NCI-H128 (cell line): ENCODE results near the gene SNCA.

Experiments used
- DNase-seq: peaks from one replicate; lab custom pipeline; 2025; ENCODE audit not compliant: unreplicated experiment; lab: John Stamatoyannopoulos, UW

SNCA gene

GRCh38 chr4:89814362-89814761 lies 22.6 kb downstream of the SNCA start:
- DNase-seq = no peak

GRCh38 chr4:89813197-89813596 lies 23.8 kb downstream of the SNCA start:
- DNase-seq = no peak

- no peak for DNase-seq
Measured at GRCh38 chr4:89807441-89808140, 29.4 kb downstream of the SNCA start.

GRCh38 chr4:89805297-89805696 lies 31.7 kb downstream of the SNCA start:
- no peak for DNase-seq

- DNase-seq = no peak
Measured at GRCh38 chr4:89803915-89804314, 33.0 kb downstream of the SNCA start.

GRCh38 chr4:89803036-89803435 lies 33.9 kb downstream of the SNCA start:
- DNase-seq = no peak

- DNase-seq = no peak
Measured at GRCh38 chr4:89800527-89801103, 36.3 kb downstream of the SNCA start.

- DNase-seq = no peak
Measured at GRCh38 chr4:89800012-89800516, 36.9 kb downstream of the SNCA start.

GRCh38 chr4:89799071-89799470 lies 37.9 kb downstream of the SNCA start:
- DNase-seq = no peak

- no peak for DNase-seq
Measured at GRCh38 chr4:89797117-89797516, 39.8 kb downstream of the SNCA start.

- DNase-seq = no peak
Measured at GRCh38 chr4:89788206-89789072, 48.5 kb downstream of the SNCA start.

- no peak for DNase-seq
Measured at GRCh38 chr4:89784686-89785231, 52.2 kb downstream of the SNCA start.

- DNase-seq = no peak
Measured at GRCh38 chr4:89781321-89781720, 55.6 kb downstream of the SNCA start.

- no peak for DNase-seq
Measured at GRCh38 chr4:89773805-89774204, 63.2 kb downstream of the SNCA start.

GRCh38 chr4:89769856-89770255 lies 67.1 kb downstream of the SNCA start:
- DNase-seq = no peak

GRCh38 chr4:89767924-89768323 lies 69.0 kb downstream of the SNCA start:
- DNase-seq = no peak

GRCh38 chr4:89765966-89766365 lies 71.0 kb downstream of the SNCA start:
- no peak for DNase-seq

- DNase-seq = no peak
Measured at GRCh38 chr4:89765528-89765927, 71.4 kb downstream of the SNCA start.

- no peak for DNase-seq
Measured at GRCh38 chr4:89762311-89762710, 74.7 kb downstream of the SNCA start.

- no peak for DNase-seq
Measured at GRCh38 chr4:89759426-89759825, 77.5 kb downstream of the SNCA start.

GRCh38 chr4:89757154-89757719 lies 79.7 kb downstream of the SNCA start:
- DNase-seq = no peak
